Choroid plexus epithelial cell (primary cell): ENCODE measurements around the gene SEMA4A.

Source experiments
- DNase-seq: peaks from one replicate; pipeline ENCODE4 v3.0.0-alpha.2; 2010; ENCODE audit warnings: low read depth
- H3K4me3 ChIP-seq: 2 replicates; pipeline ENCODE4 v1.5.1; 2011; ENCODE audit warnings: low read depth, mild to moderate bottlenecking, control low read depth, low read length, moderate library complexity
- TF ChIP-seq, protein P1 (sequence below): conservative IDR thresholded peaks from 2 replicates; pipeline ENCODE4 v1.5.1; 2011; ENCODE audit warnings: low read depth, mild to moderate bottlenecking, control low read depth, inconsistent platforms, low read length, moderate library complexity

Gene SEMA4A

DNA sequence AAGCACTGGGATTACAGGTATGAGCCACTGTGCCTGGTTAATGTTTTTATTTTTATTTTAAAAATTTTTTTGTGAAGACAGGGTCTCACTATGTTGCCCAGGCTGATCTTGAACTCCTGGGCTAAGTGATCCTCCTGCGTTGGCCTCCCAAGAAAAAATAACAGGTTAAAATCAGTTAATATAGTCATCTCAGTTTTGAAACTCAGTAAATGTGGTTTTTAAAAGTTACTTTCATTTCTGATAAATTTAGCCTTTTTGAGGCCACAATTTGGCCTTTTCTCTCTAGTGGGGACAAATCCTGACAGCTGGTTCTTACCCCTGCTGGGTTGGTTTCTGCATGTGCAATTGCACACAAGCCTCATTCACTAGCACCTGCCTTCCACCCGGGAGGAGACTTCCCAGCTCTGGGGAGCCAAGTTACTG lies 72.7 kb downstream of the SEMA4A start:
- no peak overlapping the region for H3K4me3 ChIP-seq
- TF ChIP-seq, protein P1, sequence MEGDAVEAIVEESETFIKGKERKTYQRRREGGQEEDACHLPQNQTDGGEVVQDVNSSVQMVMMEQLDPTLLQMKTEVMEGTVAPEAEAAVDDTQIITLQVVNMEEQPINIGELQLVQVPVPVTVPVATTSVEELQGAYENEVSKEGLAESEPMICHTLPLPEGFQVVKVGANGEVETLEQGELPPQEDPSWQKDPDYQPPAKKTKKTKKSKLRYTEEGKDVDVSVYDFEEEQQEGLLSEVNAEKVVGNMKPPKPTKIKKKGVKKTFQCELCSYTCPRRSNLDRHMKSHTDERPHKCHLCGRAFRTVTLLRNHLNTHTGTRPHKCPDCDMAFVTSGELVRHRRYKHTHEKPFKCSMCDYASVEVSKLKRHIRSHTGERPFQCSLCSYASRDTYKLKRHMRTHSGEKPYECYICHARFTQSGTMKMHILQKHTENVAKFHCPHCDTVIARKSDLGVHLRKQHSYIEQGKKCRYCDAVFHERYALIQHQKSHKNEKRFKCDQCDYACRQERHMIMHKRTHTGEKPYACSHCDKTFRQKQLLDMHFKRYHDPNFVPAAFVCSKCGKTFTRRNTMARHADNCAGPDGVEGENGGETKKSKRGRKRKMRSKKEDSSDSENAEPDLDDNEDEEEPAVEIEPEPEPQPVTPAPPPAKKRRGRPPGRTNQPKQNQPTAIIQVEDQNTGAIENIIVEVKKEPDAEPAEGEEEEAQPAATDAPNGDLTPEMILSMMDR: no peak
- no peak for DNase-seq

DNA sequence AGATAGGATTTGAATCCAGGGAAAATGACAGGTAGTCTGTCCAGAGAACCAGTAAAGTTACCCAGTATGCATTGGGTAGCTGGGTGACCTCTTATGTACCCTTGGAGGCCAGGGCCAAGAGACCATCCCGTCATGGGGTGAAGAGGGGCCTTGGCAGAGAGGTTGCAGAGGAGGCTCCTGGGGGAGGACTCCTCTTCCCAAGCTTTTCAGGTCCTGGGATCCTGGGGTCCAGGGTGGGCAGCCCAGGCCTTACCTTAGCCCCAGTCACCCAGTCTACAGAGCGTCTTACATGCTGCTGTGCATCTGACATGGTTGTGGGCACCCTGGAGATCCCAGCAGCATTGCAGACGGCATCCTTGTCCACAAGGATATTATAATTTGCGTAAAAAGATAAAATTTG lies 73.4 kb downstream of the SEMA4A start:
- DNase-seq: no peak
- TF ChIP-seq, protein P1: no peak
- no peak overlapping the region for H3K4me3 ChIP-seq
